Measurements from ENCODE around the gene TMEM59. TPM values are rescaled to one million over a fixed set of nuclear protein-coding genes. Genes with fewer than 3 reads are reported as not detected.
"Not testable (repeated sequence)": the region's sequence is repeated elsewhere in the genome, so short reads cannot be mapped to it uniquely, and the experiment has no call there.

TMEM59 gene
- total and polyA plus RNA-seq, 10 donors: 73.1 to 295 (median 223) TPM

DNA sequence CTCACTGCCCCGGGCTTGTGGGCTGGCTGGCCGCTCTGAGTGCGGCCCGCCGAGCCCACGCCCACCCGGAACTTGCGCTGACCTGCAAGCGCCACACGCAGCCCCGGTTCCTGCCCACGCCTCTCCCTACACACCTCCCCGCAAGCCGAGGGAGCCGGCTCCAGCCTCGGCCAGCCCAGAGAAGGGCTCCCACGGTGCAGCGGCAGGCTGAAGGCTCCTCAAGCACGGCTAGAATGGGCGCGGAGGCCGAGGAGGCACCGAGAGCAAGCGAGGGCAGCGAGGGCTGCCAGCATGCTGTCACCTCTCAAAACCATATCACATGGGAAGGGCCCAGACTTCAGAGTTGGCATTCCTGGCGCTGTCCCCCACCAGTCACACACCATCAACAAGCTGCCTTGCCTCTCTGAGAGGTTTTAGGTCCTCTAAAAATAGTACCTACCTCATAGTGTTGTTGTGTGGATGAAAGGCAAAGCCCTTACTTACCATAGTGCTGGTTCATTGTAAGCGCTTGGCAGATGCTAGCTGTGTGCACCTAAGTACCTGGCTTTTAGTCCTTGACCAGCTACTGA is 48.4 kb downstream of the TMEM59 start:
- no peaks in the 10 kb centered on the region for H3K36me3 ChIP-seq
- WGBS, 5 donors: 94 to 97% (median 96%) methylated on average over 22 to 27 of the region's 27 CpGs
- intact Hi-C loops (cut with DNase I; ENCODE audit: low total_unique reads): no loop called here
- no peak for DNase-seq
- TF ChIP-seq, protein P1, sequence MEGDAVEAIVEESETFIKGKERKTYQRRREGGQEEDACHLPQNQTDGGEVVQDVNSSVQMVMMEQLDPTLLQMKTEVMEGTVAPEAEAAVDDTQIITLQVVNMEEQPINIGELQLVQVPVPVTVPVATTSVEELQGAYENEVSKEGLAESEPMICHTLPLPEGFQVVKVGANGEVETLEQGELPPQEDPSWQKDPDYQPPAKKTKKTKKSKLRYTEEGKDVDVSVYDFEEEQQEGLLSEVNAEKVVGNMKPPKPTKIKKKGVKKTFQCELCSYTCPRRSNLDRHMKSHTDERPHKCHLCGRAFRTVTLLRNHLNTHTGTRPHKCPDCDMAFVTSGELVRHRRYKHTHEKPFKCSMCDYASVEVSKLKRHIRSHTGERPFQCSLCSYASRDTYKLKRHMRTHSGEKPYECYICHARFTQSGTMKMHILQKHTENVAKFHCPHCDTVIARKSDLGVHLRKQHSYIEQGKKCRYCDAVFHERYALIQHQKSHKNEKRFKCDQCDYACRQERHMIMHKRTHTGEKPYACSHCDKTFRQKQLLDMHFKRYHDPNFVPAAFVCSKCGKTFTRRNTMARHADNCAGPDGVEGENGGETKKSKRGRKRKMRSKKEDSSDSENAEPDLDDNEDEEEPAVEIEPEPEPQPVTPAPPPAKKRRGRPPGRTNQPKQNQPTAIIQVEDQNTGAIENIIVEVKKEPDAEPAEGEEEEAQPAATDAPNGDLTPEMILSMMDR (IDR thresholded peaks at IDR 0.05 in 8 of 11, conservative IDR thresholded peaks at IDR 0.05 in 3 of 11): no peak
- TF ChIP-seq POLR2A (IDR thresholded peaks at IDR 0.05): no peak
- H3K9me3 ChIP-seq: no peaks in the 10 kb centered on the region
- H3K4me1 ChIP-seq: no peaks in the 10 kb centered on the region
- H3K27me3 ChIP-seq (replicated peaks in 1 of 7): peaks cover 0 to 19% (median 0%) of the 10 kb centered on the region in 7 donors
- H3K27ac ChIP-seq: no peak overlapping the region
- no peak overlapping the region for H3K4me3 ChIP-seq

DNA sequence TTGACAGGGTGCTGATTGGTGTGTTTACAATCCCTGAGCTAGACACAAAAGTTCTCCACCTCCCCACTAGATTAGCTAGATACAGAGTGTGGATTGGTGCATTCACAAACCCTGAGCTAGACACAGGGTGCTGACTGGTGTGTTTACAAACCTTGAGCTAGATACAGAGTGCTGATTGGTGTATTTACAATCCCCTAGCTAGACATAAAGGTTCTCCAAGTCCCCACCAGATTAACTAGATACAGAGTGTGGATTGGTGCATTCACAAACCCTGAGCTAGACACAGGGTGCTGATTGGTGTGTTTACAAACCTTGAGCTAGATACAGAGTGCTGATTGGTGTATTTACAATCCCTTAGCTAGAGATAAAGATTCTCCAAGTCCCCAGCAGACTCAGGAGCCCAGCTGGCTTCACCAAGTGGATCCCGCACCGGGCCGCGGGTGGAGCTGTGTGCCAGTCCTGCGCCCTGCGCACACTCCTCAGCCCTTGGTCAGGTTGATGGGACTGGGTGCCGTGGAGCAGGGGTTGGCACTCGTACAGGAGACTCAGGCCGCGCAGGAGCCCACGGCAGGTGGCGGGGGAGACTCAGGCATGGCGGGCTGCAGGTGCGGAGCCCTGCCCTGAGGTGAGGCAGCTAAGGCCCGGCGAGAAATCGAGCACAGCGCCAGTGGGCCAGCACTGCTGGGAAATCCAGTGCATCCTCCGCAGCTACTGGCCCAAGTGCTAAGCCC is 49.1 kb downstream of the TMEM59 start:
- H3K27me3 ChIP-seq (replicated peaks in 1 of 7): peaks cover 0 to 19% (median 0%) of the 10 kb centered on the region in 7 donors
- H3K9me3 ChIP-seq; DNase-seq; H3K36me3 ChIP-seq; intact Hi-C loops (cut with DNase I; ENCODE audit: low total_unique reads); H3K27ac ChIP-seq; H3K4me1 ChIP-seq; H3K4me3 ChIP-seq: not testable (repeated sequence)
- 92 to 95% (median 95%) methylated on average over 11 to 19 of the region's 19 CpGs for WGBS, 5 donors

DNA sequence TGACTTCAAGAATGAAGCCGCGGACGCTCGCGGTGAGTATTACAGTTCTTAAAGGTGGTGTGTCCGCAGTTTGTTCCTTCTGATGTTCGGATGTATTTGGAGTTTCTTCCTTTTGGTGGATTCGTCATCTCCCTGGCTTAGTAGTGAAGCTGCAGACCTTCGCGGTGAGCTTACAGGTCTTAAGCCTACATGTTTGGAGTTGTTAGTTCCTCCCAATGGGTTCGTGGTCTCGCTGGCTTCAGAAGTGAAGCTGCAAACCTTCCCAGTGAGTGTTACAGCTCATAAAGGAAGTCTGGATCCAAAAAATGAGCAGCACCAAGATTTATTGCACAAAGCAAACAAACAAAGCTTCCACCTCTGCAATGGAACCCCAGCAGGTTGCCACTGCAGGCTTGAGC is 49.8 kb downstream of the TMEM59 start:
- Histone ChIP-seq H3K9me3 (no peaks in the 10 kb centered on the region), H3K27ac (no peak overlapping the region), H3K4me1 (no peaks in the 10 kb centered on the region), H3K4me3 (no peak overlapping the region), H3K36me3 (no peaks in the 10 kb centered on the region), H3K27me3 (replicated peaks in 1 of 7) (peaks cover 0 to 18% (median 0%) of the 10 kb centered on the region in 7 donors)
- intact Hi-C loops (cut with DNase I; ENCODE audit: low total_unique reads): no loop called here
- no peak for DNase-seq
- TF ChIP-seq, protein P1 (IDR thresholded peaks at IDR 0.05 in 8 of 11, conservative IDR thresholded peaks at IDR 0.05 in 3 of 11): no peak
- TF ChIP-seq POLR2AphosphoS5 (IDR thresholded peaks at IDR 0.05) (no peak), POLR2A (IDR thresholded peaks at IDR 0.05) (no peak)
- 89 to 96% (median 94%) methylated on average over 11 to 12 of the region's 12 CpGs for WGBS, 5 donors

DNA sequence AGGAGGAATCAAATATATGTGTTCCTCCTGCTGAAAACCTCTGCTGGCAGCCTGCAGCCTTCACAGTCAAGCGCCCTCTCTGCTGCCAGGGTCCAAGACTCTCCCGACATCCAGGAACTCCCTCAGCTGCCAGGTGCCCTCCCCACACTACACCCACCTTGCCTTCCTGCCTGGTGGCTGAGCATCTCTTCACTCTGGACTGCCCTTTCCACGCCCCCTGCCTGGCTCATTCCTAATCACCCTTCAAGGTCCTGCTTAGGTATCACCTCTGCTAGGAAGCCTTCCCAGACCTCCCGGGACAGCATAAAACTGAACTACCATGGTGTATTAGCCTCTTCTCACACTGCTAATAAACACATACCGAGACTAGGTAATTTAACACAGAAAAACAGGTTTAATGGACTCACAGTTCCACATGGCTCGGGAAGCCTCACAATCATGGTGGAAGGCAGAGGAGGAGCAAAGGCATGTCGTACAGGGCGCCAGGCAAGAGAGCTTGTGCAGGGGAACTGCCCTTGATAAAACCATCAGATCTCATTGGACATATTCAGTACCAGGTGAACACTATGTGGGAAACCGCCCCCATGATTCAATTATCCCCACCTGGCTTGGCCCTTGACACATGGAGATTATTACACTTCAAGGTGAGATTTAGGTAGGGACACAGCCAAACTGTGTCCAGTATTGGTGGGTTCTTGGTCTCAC is 50.3 kb downstream of the TMEM59 start:
- H3K27ac ChIP-seq: no peak overlapping the region
- no peaks in the 10 kb centered on the region for H3K9me3 ChIP-seq
- 60 to 88% (median 77%) methylated on average over 9 of the region's 9 CpGs for WGBS, 5 donors
- no peaks in the 10 kb centered on the region for H3K4me1 ChIP-seq
- H3K36me3 ChIP-seq: no peaks in the 10 kb centered on the region
- H3K4me3 ChIP-seq: no peak overlapping the region
- intact Hi-C loops (cut with DNase I; ENCODE audit: low total_unique reads): no loop called here
- TF ChIP-seq POLR2A (IDR thresholded peaks at IDR 0.05) (no peak), POLR2AphosphoS5 (IDR thresholded peaks at IDR 0.05) (no peak)
- TF ChIP-seq, protein P1 (IDR thresholded peaks at IDR 0.05 in 8 of 11, conservative IDR thresholded peaks at IDR 0.05 in 3 of 11): no peak
- no peak for DNase-seq
- peaks cover 0 to 12% (median 0%) of the 10 kb centered on the region in 7 donors for H3K27me3 ChIP-seq (replicated peaks in 1 of 7)

Measured in spleen (tissue), 11 donors.